Stimulated activated CD8-positive, alpha-beta memory T cell treated with anti-CD3 and anti-CD28 coated beads, Interleukin-4, amount 100 ng/mL, for 4 hours (primary cell): Measurements from ENCODE around the gene ZSWIM9.
"Not testable (repeated sequence)": the region's sequence is repeated elsewhere in the genome, so short reads cannot be mapped to it uniquely, and the experiment has no call there.

Source experiments
- DNase-seq, 2 donors: peaks; one replicate each; pipeline ENCODE4 v3.0.0-alpha.2; 2020; ENCODE audit warnings: low read depth in 2 of 2, low spot score in 1 of 2

ZSWIM9 gene

DNA sequence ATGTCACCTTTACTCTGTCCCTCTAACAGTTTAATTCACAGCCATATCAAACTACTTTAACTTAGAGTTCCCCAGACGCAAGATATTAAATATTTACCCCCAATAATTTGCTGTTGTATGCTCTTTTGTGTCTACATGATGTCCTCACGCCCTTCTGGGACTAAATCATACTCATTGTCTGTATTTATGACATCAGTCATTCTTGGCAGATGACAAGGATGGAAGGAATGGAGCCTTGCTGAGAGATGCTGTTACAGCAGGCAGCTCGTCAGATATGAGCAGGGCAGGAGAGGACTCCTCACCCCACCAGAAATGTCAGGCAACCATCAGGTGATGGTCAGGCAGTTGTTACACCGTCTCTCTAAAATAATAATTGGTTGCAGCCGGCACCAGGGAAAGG, 43.5 kb downstream of the ZSWIM9 start:
- DNase-seq: no peak

DNA sequence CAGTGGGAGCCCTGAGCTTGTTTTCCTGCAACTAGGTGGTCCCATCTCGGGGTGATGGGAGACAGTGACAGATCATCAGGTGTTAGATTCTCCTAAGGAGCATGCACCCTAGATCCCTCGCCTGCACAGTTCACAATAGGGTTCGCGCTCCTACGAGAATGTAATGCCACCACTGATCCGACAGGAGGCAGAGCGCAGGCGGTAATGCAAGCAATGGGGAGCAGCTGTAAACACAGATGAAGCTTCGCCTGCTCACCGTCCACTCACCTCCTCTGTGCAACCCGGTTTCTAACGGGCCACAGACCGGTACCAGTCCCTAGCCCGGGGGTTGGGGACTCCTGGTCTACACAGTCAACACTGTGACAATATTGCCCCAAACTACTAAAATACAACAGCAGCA, 46.5 kb downstream of the ZSWIM9 start:
- DNase-seq: no peak

DNA sequence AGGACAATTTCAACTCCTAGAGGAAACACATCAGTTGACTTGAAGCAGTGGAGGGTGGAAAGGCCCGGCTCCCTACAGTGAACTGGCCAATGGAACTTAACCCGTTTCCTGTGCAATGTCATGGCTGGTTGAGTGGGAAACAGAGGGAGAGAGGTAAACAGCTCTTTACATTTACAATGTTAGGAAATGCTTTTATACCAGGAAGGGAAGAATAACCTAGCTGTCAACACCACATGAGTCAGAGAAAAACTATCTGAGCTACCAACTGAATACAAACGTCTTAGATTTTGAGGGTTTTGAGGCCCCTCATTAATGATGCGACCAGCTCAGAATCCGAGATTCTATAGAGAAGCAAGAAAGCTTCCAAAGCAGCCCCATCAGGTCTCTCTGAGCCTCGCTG, 48.5 kb downstream of the ZSWIM9 start:
- DNase-seq: no peak

DNA sequence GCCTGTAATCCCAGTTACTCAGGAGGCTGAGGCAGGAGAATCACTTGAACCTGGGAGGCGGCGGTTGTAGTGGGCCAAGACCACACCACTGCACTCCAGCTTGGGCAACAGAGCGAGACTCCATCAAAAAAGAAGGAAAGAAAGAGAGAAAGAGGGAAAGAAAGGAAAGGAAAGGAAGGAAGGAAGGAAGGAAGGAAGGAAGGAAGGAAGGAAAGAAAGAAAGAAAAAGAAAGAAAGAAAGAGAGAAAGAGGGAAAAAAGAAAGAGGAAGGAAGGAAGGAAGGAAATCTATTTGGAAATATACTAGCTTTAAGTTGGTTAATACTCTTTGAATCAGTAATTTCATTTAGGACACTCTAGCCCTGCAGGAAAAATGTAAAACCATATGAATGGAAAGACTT, 50.3 kb downstream of the ZSWIM9 start:
- not testable (repeated sequence) for DNase-seq

DNA sequence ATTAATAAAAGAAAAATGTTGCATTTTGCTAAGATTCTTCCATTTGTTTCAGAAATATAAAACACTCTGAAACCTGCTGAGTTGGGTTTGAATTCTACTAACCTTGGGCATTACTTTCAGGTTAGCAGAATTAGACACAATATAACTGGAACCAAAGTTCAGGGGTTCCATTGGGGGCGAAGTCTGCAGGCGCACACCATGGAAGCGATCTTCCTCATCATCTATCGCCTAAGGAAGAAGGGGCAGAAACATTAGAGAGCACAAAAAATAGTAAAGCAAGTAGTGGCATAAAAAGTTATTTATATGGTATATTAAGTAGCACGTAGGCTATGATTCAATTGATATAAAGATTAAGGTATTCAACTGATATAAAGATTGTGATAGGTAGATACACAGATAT, 51.1 kb downstream of the ZSWIM9 start:
- DNase-seq: no peak

DNA sequence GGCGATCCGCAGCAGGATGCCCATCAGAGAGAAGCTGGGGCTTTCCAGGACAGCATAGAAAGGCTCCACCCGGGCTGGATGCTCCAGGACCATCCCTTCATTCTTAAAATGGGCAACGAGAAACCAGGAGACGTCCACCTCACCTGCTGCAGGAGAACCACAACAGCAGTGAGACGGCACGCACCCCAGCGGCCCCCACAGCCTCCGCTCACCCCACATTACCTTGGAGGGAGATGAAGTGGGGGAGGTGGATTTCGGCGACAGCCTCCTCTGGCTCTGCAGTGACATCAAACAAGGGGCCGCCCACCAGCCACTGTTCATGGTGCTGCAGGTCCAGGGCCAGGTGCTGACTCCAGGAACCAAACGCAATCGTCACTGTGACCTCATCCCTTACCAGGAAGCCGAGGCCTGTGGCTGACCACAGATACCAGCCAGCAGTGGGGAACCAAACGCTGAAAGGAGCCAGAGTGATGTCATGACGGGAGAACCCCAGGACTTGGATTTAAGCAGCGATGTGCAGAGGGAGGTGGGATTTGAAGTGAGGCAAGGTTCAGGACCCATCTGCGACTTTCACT, 60.2 kb downstream of the ZSWIM9 start:
- no peak for DNase-seq

DNA sequence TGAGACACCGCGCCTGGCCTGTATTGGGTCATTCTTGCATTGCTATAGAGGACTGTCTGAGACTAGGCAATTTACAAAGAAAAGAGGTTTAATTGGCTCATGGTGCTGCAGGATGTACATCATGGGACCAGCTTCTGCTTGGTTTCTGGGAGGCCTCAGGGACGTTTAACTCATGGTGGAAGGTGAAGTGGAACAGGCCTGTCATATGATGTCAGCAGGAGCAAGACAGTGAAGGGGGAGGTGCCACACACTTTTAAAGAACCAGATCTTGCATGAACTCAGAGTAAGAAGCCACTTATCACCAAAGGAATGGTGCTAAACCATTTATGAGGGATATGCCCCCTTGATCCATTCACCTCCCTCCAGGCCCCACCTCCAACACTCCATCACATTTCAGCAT, 66.6 kb downstream of the ZSWIM9 start:
- no peak for DNase-seq

DNA sequence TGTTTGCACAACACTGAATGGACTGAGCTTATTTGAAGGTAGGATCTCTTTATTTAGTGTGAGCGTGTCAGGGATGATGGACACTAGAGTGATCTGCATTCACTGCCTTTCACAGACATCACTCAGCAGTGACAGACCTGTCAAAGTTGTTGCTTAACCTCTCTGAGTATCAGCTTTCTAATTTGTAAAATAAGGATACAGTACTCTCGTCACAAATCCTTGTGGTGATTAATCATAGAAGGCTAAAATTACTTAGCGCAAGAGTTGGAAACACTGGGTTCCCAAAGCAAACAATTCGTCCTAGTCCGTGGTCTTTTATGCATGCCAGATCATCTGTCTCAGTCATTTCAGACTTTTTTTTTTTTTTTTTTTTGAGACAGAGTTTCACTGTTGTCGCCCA, 68.6 kb downstream of the ZSWIM9 start:
- DNase-seq: no peak

DNA sequence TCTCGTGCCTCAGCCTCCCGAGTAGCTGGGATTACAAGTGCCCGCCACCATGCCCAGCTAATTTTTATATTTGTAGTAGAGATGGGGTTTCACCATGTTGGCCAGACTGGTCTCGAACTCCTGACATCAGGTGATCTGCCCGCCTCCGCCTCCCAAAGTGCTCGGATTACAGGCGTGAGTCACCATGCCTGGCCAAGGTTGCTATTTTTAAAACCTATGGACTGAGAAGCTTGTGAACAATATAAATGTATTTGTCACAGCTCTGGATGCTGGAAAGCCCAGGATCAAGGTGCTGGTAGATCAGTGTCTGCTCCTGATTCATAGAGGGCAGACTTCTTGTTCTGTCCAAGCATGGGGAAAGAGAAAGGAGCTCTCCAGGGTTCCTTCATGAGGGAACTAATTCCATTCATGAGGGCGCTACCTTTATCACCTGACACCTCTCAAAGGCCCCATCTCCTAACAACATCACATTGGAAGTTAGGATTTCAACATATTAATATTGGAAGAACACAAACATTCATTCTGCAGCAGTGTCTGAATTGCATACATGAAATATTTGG, 69.2 kb downstream of the ZSWIM9 start:
- no peak for DNase-seq

DNA sequence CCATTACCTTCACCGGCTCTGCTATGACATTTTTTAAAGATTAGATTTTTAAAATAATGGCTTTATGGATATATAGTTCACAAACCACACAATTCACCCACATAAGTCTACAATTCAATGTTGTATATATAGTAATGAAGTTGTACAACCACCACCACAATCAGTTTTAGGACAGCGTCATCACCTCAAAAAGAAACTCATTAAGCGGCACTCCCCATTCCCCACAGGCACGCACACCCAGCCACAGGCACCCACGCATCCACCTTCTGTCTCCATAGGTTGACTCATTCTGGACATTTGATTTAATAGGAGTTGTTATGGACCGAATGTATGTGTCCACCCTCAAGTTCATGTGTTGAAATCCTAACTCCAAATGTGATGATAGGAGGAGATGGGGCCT, 71.3 kb downstream of the ZSWIM9 start:
- DNase-seq: not testable (repeated sequence)

DNA sequence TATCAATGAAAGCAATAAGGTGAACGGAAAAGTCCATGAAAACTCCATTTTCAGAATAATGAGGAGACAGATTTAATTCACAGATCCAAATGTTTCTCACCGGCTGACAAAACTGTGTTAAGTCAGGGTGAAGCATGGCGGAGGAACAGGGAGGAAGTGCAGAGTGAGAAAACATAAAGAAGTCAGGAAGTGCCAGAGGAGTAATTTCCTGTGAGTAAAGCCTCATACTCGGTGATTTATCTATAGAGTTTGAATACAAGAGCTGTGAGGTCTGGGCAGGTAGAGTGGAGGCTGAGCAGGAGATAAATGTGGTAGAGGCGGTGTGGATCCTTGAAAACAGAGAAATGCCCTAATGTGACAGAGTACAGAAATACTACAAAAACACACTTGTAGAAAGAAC, 73.8 kb downstream of the ZSWIM9 start:
- DNase-seq: peak in 1 of 2 donors; percentile 11

DNA sequence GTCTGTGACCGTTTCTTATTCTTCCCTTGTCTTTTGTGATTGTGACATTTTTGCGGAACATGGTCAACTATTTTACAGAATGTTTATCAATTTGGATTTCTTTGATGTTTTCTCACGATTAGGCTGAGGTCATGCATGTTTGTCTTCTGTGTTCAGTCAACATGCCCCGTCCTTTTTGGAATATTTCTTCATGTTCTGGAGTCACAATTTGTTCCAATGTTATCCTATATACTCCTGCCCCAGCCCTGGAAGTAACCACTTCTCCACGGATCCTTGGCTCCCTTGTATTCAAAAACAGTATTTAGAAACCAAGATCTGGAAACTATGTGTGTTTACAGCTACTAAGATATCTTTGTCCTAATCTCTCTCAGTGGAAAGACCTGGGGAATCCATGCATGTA, 75.6 kb downstream of the ZSWIM9 start:
- no peak for DNase-seq

DNA sequence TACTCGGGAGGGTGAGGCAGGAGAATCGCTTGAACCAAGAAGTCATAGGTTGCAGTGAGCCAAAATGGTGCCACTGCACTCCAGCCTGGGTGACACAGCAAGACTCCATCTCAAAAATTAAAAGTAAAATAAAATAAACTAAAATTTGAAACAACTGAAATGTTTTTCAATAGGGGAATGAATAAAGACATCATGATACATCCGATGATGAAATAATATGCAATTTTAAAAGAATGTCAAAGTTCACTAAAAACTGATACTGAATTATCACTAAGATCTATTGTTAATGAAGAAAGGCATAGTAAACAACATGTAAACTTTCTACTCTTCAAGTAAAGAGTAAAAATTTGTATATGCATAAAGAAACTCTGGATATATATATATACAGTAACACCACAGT, 76.7 kb downstream of the ZSWIM9 start:
- DNase-seq: no peak
